Panc1 (cell line): Measurements from ENCODE around the gene GDPD5.

Experiments
- CTCF ChIP-seq: fragments of 450-650 bp; IDR thresholded peaks from 2 replicates; pipeline ENCODE4 v1.5.1; 2017; ENCODE audit warnings: mild to moderate bottlenecking
- POLR2AphosphoS5 ChIP-seq: IDR thresholded peaks from 2 replicates; pipeline ENCODE4 v1.6.1; 2012; ENCODE audit warnings: mild to moderate bottlenecking, low read depth, low read length, moderate library complexity
- REST ChIP-seq, 2 experiments: IDR thresholded peaks; 2 replicates each; pipeline ENCODE4 v1.6.1; 2011 to 2012; ENCODE audit warnings: low read depth in 2 of 2, control low read depth in 1 of 2, low read length in 1 of 2, mild to moderate bottlenecking in 1 of 2, moderate library complexity in 1 of 2; ENCODE audit not compliant: insufficient read depth in 1 of 2
- SIN3A ChIP-seq: IDR thresholded peaks from 2 replicates; pipeline ENCODE4 v1.6.1; 2012; ENCODE audit warnings: low read depth, mild to moderate bottlenecking, low read length, moderate library complexity, borderline replicate concordance; ENCODE audit not compliant: insufficient read depth
- TCF7L2 ChIP-seq: IDR thresholded peaks from 2 replicates; pipeline ENCODE4 v1.6.1; 2011; ENCODE audit warnings: mild to moderate bottlenecking, low read depth, low read length, inconsistent platforms

- no peak for TF ChIP-seq CTCF
- TF ChIP-seq TCF7L2, result no peak
- TF ChIP-seq POLR2AphosphoS5, result no peak
- no peak for TF ChIP-seq REST (IDR thresholded peaks at IDR 0.05; ENCODE audit: insufficient read depth in 1 of 2, low read depth in 2 of 2, low read length in 1 of 2)
- no peak for TF ChIP-seq SIN3A
These were observed 69.1 kb downstream of the GDPD5 start for GRCh38 chr11:75456596-75457183.
